AG08396 (cell line): ENCODE measurements around the gene CAMSAP1.

Source experiments
- DNase-seq: peaks from one replicate; pipeline ENCODE4 v3.0.0; 2012; ENCODE audit warnings: low spot score, mixed read lengths

Gene CAMSAP1

GRCh38 chr9:135774794-135775525, 132.4 kb downstream of the CAMSAP1 start:
- DNase-seq = no peak

GRCh38 chr9:135774239-135774747, 133.1 kb downstream of the CAMSAP1 start:
- no peak for DNase-seq

GRCh38 chr9:135773530-135774238, 133.7 kb downstream of the CAMSAP1 start:
- no peak for DNase-seq

- no peak for DNase-seq
Observed at GRCh38 chr9:135772702-135773493, 134.4 kb downstream of the CAMSAP1 start.

- no peak for DNase-seq
Observed at GRCh38 chr9:135772056-135772646, 135.2 kb downstream of the CAMSAP1 start.

- no peak for DNase-seq
Observed at GRCh38 chr9:135771401-135772051, 135.8 kb downstream of the CAMSAP1 start.

GRCh38 chr9:135770771-135771170, 136.6 kb downstream of the CAMSAP1 start:
- no peak for DNase-seq

GRCh38 chr9:135770203-135770535, 137.2 kb downstream of the CAMSAP1 start:
- DNase-seq = no peak

GRCh38 chr9:135769489-135770202, 137.7 kb downstream of the CAMSAP1 start:
- DNase-seq = no peak

GRCh38 chr9:135768516-135769218, 138.7 kb downstream of the CAMSAP1 start:
- no peak for DNase-seq

- DNase-seq = no peak
Observed at GRCh38 chr9:135766707-135767106, 140.6 kb downstream of the CAMSAP1 start.

- no peak for DNase-seq
Observed at GRCh38 chr9:135766251-135766650, 141.1 kb downstream of the CAMSAP1 start.

GRCh38 chr9:135765416-135765815, 141.9 kb downstream of the CAMSAP1 start:
- DNase-seq = no peak

GRCh38 chr9:135764731-135765130, 142.6 kb downstream of the CAMSAP1 start:
- DNase-seq = no peak

GRCh38 chr9:135763716-135764446, 143.5 kb downstream of the CAMSAP1 start:
- no peak for DNase-seq

- DNase-seq = no peak
Observed at GRCh38 chr9:135762921-135763320, 144.4 kb downstream of the CAMSAP1 start.

- DNase-seq = no peak
Observed at GRCh38 chr9:135761845-135762168, 145.5 kb downstream of the CAMSAP1 start.

- DNase-seq = no peak
Observed at GRCh38 chr9:135761150-135761844, 146.0 kb downstream of the CAMSAP1 start.

GRCh38 chr9:135760465-135760864, 146.9 kb downstream of the CAMSAP1 start:
- DNase-seq = no peak
